SK-MEL-5 (cell line): Measurements from ENCODE around the gene AP3S2. TPM values are rescaled to one million over a fixed set of nuclear protein-coding genes. Genes with fewer than 3 reads are reported as not detected.
"Not testable (repeated sequence)": the region's sequence is repeated elsewhere in the genome, so short reads cannot be mapped to it uniquely, and the experiment has no call there.

Experiments
- DNase-seq: peaks from one replicate; pipeline ENCODE4 v3.0.0-alpha.2; 2016; ENCODE audit warnings: low read depth, low spot score
- in situ Hi-C: cut with HindIII; loops from 2 replicates; pipeline ENCODE4 v1.10.0; 2016; ENCODE audit warnings: low sequenced_read_pairs, high pct_unique_total_duplicates, low pct_unique_long_range_greater_than_20kb
- total RNA-seq: library from RNA; depleted of rRNA; stranded (reverse); fragments of >200 nt; shearing (Covaris generic); gene quantifications from 2 replicates; pipeline ENCODE4 v1.2.3, GENCODE V29; 2014

AP3S2 gene
- total RNA-seq, 1 experiment from 2014 or later = 35.1 TPM

DNA sequence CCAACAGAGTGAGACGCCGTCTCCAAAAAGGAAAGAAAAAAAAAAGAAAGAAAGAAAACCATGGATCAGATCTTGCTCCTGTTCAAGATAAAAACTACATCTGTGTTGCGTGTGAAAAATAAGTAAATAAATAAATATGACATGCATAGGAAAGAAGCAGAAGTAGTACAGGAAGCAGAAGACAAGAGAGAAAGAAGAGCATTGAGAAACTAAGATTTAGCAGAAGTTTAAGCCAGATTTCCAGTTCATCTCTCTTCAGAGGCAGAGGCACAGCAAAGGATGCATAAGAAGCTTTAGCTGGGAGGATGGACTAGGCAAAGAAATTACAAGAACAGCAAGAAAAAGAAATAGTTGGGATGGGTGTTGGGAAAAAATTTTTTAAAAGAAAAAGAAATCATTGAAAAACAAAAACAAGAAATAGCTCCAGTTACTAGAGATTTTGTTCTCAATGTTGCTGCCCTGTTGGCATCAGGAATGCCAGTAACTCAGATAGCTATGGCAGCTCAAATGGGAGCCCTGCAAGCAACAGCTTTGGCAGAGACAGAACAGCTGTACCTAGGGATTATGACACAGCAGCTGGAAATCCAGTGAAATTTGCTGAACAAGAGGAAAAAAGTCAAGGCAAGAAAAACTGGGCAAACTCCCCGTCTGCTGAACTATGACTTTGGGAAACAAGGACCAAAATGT, 17.3 kb downstream of the AP3S2 start:
- DNase-seq = no peak
- in situ Hi-C loops = loop anchor here (10.0 kb wide), 1 partner anchor 208 kb away; no protein-coding TSS in a partner anchor

DNA sequence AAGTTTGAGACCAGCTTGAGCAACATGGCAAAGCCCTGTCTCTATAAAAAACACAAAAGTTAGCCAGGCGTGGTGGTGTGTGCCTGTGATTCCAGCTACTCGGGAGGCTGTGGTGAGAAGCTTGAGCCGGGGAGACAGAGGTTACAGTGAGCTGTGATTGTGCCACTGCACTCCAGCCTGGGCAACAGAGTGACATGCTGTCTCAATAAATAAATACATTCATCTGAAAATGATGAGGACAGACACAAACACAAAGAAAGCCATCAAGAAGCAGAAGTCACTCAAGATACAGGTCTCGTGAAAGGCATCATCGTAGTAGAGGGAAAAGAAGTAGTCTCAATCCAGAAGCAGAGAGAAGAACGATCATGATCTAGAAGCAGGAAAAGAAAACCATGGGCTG, 18.1 kb downstream of the AP3S2 start:
- DNase-seq = no peak
- in situ Hi-C loops = loop anchor here (10.0 kb wide), 1 partner anchor 209 kb away; no protein-coding TSS in a partner anchor

DNA sequence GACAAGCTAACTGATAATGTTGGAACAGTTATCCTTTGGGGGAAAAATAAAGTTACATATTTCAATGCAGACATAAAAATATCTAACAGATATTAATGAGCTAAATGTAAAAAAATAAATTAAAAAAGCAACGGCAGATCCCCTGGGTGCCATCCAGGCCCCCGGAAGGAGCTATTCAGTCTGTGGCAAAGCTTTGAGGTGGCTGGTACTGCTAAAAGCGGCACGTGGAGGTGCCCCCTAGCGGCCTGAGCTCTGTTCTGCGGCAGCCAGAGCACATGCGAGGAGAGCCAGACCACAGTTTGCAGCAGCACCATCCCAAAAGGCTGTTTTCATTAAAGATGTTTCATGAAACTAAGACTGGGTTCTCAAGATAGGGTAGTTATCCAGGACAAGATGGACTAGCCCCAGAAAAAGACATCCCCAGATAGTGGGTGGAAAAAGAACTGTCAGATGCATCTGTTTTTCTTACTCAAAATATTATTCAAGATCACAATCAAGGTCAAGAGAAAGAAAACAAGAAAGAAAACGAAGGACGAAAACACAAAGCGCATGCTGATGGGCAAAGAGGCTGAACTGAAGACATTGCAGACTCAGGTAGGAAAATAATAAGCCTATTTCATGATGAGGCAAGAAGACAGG, 18.7 kb downstream of the AP3S2 start:
- in situ Hi-C loops = loop anchor here (10.0 to 25.0 kb wide), 2 partner anchors 113 to 210 kb away; partner anchors contain the start of gene MESP1
- DNase-seq = peak; percentile 79

DNA sequence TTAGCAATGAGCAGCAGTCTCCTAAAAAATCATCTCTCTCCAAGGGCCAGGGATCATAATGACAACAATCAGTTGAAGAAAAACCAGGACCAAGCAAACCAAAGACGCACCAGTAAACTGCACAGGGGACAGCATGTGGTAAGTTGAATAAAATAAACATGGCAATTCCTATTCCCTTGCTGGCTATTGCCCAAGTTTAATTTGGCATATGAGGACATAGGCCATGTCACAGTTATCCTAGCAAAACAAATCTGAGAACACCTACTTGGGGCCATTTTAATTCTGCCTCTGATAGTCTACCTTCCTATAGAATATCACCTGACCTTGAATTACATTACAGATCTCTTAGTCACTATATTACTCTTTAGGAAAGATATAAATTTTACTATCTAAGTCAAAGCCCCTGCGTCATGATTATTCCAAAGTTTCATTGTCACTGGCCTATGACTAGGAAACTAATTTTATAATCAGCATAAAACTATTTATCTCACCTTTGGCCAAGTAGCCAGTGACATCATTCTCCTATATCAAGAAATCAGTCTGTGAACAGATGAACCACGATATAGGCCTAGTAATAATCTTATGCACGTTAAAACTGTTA, 23.0 kb downstream of the AP3S2 start:
- in situ Hi-C loops = loop anchor here (10.0 to 25.0 kb wide), 2 partner anchors 108 to 214 kb away; partner anchors contain the start of gene MESP1
- DNase-seq = no peak

DNA sequence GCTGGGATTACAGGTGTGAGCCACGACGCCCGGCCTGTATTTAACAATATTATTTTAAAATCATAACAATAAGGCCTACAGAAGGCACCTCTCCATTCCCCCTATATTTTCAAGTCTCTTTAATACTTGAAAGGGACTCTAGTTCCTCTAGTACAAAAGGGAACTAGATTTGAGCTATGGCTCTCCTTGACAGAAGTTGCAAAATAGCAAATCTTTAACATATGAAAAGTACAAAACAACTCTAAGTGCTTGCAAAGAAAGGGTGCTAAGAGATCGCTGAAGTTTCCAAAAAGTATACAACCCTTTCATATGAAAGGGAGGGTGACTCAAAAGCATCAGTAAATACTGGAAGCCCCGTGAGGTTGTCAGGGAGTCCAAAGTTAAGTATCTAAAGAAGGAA, 23.8 kb downstream of the AP3S2 start:
- DNase-seq = no peak
- in situ Hi-C loops = loop anchor here (10.0 to 25.0 kb wide), 2 partner anchors 108 to 215 kb away; partner anchors contain the start of gene MESP1

DNA sequence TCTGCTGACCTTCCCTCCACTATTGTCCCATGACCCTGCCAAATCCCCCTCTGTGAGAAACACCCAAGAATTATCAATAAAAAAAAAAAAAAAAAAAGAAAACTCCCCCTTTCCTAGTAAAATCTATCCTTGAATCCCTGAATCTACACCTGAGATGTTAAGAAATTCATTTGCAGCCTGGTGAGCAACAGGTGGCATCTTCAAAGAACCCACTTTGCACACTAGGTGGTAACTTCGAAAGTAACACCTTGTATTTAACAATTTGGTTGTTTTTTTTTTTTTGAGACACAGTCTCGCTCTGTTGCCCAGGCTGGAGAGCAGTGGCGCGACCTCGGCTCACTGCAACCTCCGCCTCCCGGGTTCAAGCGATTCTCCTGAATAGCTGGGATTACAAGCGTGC, 24.3 kb downstream of the AP3S2 start:
- not testable (repeated sequence) for DNase-seq
- in situ Hi-C loops = loop anchor here (25.0 kb wide), 1 partner anchor 107 kb away; the partner anchor contains the start of gene MESP1

DNA sequence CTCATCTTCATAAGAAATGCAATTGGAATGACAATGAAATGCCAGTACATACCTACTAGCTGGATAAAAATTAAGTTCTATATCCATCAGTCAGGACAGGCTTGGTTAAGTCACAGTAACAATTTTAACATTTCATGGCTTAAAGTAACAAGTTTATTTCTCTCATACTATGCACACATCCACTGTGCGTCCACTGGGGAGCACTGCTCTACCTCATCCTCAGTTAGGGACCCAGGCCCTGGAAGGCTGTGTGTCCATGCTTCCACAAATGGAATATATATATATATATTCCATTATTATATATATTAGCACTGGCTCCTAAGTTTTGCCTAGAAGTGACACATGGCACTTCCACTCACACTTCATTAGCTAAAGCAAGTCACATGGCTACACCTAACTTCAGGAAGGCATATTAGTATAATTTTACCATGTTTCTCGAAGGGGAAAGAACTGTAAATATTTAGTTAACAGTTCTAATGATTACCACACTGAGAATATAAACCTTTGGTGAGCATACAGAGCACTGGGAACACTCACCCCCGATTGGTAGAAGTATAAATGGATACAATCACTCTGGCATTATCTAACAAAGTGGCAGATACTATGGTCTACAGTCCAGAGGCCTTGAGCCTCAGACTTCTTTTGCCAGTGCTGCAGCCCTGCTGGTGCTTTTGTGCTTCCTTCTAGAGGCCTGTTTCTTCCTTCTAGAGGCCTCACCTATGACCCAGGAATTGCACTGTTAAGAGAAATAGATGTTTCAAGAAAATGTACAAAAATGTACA, 28.6 kb downstream of the AP3S2 start:
- in situ Hi-C loops = loop anchor here (25.0 kb wide), 1 partner anchor 103 kb away; the partner anchor contains the start of gene MESP1
- DNase-seq = no peak

DNA sequence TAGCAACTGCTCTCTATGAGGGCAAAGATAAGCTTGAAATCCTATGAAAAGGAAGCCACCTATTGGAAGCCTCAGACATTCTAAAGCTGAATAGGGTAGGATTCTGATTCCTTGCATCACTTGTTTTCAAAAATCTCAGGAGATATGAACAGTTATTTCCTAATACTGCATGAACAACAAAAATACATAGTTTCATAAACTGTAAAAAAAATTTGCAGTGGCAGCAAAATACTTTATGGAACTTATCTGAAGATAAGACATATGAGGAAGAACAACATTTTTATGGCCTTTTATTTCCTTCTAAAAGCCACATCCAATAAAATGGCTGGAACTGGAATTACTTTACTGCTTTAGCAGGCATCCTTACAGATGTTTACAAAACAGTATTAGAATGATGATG, 29.9 kb downstream of the AP3S2 start:
- in situ Hi-C loops = loop anchor here (25.0 kb wide), 1 partner anchor 102 kb away; the partner anchor contains the start of gene MESP1
- no peak for DNase-seq

DNA sequence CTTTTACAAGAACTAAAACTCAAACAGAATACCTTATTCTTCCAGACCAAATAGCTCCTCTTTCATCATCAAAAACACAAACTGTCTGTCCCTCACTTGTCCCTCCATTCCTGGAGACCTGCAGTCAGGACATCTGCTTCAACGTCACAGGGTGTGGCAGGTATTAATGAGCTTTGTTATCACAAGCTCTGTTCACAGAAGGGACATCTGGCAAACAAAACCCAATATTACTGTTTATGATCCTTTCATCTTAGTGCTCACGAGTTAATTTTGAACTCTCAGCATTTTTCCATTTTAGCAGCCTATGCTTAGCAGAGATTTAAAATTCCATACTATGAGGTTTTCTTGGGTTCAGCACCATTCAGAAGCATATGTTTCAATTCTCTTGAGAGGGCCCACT, 32.9 kb downstream of the AP3S2 start:
- in situ Hi-C loops = loop anchor here (25.0 kb wide), 1 partner anchor 99 kb away; the partner anchor contains the start of gene MESP1

DNA sequence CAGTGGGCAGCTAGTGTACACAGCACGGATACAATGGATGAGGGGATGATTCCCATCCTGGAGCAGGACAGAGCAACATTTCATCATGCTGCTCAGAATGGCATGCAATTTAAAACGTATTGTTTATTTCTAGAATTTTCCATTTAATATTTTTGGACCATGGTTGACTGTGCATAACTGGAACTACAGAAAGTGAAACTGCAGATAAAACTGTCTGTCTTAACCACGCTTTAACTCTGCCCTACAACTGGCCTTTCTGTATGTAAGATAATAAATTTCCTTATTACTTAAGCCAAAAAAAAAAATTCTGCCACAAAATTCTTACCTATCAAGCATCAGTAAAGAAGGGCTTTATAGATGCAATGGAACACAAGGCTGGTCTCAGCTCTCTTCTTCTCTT, 33.4 kb downstream of the AP3S2 start:
- in situ Hi-C loops = loop anchor here (25.0 kb wide), 1 partner anchor 98 kb away; the partner anchor contains the start of gene MESP1
- DNase-seq = no peak

More for the DNA sequence above, 32.9 kb downstream of the AP3S2 start:
- DNase-seq = no peak

DNA sequence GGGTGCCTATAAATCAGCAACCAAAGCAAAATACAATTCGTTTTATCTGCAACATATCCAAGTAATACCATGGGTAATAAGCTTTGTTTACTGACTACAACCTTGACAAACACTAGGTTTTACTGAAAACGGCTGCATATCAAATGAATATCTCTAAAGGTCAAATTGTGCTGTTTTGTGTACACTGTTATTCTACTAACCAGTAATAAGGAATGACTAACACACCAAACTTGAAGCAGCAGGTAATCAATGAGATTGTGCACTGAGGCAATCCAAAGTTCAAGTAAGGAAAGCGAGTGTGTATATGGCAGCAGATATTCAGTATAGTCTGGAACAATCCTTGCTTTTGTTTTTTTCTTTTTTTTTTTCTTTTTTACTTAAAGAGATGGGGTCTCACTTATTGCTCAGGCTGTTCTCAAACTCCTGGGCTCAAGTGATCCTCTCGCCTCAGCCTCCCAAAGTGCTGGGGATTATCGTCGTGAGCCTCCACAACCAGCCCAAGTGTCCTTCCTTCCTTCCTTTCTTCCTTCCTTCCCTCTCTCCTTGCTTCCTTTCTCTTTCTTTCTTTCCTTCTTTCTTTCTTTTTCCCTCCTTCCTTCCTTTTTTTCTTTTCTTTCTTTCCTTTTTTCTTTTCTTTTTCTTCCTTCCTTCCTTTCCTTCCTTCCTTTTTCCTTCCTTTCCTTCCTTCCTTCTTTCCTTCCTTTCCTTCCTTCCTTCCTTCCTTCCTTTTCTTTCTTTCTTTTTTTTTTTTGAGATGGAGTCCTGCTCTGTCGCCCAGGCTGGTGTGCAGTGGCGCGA, 34.9 kb downstream of the AP3S2 start:
- in situ Hi-C loops = loop anchor here (25.0 kb wide), 1 partner anchor 97 kb away; the partner anchor contains the start of gene MESP1
- no peak for DNase-seq

DNA sequence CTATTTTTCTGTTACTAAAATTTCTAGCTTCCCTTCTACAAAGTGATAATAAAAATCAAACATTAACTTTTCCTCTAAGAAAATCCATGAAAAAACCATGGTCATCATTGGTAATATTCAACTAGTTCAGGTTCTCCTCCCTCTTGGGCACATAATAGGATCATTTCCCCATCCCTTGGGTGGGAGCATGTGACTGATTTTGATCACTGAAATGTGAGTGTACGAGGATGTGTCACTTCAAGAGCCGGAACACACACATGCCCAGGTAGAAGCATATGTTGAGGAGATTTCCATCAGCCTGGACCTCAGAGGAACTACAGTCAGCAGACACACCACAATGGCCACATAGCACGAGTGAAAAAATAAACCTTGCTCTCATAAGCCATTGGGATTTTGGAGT, 36.1 kb downstream of the AP3S2 start:
- in situ Hi-C loops = loop anchor here (25.0 kb wide), 1 partner anchor 95 kb away; the partner anchor contains the start of gene MESP1
- DNase-seq = no peak

DNA sequence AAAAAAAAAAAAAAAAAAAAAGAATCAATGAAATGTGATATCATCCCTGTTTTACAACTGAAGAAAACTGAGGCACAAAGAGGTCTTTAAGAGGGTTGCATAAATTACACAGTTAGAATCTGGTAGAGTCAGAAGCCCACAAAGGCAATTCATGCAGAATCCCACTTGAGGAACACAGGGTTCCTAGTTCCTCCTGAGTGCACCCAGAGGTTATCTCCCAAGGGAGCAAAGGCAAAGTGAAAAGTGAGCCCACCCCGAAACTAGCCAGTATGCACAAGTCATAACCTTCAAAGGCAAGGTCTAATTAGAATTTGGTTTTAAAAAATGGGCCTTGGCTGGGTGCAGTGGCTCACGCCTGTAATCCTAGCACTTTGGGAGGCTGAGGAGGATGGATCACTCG, 37.8 kb downstream of the AP3S2 start:
- in situ Hi-C loops = loop anchor here (25.0 kb wide), 1 partner anchor 94 kb away; the partner anchor contains the start of gene MESP1
- peak; percentile 41 for DNase-seq

DNA sequence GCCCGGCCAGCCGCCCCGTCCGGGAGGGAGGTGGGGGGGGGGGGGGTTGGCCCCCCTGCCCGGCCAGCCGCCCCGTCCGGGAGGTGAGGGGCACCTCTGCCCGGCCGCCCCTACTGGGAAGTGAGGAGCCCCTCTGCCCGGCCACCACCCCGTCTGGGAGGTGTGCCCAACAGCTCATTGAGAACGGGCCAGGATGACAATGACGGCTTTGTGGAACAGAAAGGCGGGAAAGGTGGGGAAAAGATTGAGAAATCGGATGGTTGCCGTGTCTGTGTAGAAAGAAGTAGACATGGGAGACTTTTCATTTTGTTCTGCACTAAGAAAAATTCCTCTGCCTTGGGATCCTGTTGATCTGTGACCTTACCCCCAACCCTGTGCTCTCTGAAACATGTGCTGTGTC, 38.9 kb downstream of the AP3S2 start:
- in situ Hi-C loops = loop anchor here (25.0 kb wide), 1 partner anchor 93 kb away; the partner anchor contains the start of gene MESP1
- DNase-seq = not testable (repeated sequence)

DNA sequence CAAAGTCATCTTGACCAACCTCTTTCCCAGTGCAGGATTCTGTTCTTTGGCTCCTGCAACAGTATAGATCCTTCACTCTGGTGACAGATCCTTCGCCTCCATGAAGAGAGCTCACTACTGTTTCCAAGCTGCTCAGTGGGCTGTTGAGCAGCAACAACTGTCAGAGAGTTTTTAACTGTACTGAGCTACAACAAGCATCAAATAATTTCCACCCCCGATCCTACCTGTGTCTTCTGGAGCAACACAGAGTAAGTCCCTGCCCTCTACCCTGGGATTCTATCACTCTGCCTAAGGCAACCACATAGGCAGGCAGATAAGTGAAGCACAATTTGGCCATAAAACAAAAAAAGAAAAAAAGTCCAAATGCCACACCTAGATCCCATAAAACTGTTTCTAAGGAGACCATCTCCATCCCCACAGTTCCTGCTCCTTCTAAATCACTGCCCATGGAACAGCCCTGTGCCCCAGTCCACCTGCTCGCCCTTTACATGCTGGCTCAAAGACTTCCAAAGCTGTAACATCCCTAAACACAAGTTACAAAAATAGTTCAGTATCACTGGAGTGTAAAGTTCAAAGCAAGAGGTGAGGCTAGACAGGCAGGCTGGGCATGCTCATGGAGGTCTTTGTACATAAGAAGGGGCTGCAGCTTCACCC, 41.3 kb downstream of the AP3S2 start:
- no peak for DNase-seq
- in situ Hi-C loops = loop anchor here (25.0 kb wide), 1 partner anchor 90 kb away; the partner anchor contains the start of gene MESP1
